ENCODE results near the gene TMPRSS9. TPM values are rescaled to one million over a fixed set of nuclear protein-coding genes. Genes with fewer than 3 reads are reported as not detected.

The TMPRSS9 gene
- total and polyA plus RNA-seq, 2 of the 13 experiments (the other 11 are each of a cell fraction or from before 2014, with no cell fraction given), result 2.5 to 5.2 TPM

DNA sequence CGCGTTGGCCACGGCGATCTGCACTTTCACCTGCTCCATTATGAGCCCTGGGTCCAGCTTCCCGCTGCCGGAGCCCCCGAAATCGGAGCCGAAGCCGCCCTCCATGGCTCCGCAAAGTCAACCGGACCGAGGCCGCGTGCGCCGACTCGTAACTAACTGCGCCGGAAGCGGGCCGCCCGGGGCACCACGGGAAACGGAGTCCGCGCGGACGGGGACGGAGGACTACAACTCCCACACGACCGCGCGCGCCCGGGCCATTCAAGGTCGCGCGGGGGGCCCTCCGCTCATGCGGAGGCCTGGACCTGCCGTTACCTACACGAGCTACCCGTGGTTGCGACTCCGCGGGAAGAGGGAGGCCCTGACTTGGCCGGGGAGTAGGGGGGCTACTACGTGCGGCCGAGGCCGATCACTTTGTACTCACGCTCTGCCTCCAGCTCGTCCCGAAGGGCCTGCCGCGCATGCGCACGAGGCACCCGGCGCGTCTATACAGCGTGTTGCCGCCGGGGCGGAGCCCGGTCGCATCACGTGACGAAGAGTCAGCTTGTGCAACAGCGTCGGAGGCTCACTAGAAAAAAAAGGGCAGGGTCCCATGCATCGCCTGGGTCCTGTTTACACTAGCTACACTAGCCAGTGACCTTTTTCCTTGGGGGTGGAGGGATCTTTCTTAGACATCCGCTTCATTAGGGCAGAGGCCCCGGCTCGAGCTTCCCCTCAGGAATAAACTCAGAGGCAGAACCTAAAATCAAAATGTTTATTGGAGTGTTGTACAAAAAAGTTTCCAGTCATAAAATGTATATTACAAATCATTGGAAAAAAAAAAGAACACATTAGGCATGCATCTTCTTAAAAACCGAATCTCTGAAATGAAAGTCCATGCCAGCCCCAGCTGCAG is 67.6 kb downstream of the TMPRSS9 start, which contains the start of gene TIMM13:
Gene TIMM13, minus strand, starts transcription at position 158 of the 892 bp plus-strand sequence. Its CDS starts 53 bp downstream, at position 105.
- no peaks in the 10 kb centered on the region for H3K9me3 ChIP-seq (ENCODE audit: low read length)
- H3K4me3 ChIP-seq (replicated peaks in 1 of 3; ENCODE audit: insufficient read depth in 1 of 3, low read depth in 2 of 3, low read length in 3 of 3), result peak within 1 kb of the TSS; percentile 71 to 91 (median 90)
- under 1% methylated on average over 12 of the region's 77 CpGs for WGBS (ENCODE audit: low lambda C conversion rate)
- peaks cover 8 to 41% of the 10 kb centered on the region in 2 experiments; a peak in 4 of 5 replicates for H3K36me3 ChIP-seq (replicated peaks in 1 of 2; ENCODE audit: control insufficient read depth in 1 of 2, insufficient read depth in 2 of 2, low read length in 2 of 2)
- peak; percentile 95 for FAIRE-seq
- no peaks in the 10 kb centered on the region for H3K27me3 ChIP-seq (ENCODE audit: control insufficient read depth in 1 of 2, insufficient read depth in 2 of 2, low read length in 2 of 2)
- in situ Hi-C loops (cut with HindIII; ENCODE audit: extremely low pct_ligation_motif_present, low pct_unique_long_range_greater_than_20kb), result no loop called here
- ChIA-PET CTCF (ENCODE audit: low intra/inter-chr PET ratio, low total read pairs) (no interaction called here), POLR2A (interaction anchor here (0.6 to 4.5 kb wide), 22 partner anchors 11 to 367 kb away, joined by 3 to 60 read pairs (median 6); partner anchors contain the start of genes GADD45B and LMNB2)
- peak within 1 kb of the TSS; percentile 98 for H3K27ac ChIP-seq (ENCODE audit: extremely low read length, insufficient read depth, low read length)
- ATAC-seq, result peak; percentile 82
- no peak within 1 kb of the TSS for H2AFZ ChIP-seq (ENCODE audit: low read length)
- intact Hi-C loops (cut with micrococcal nuclease; ENCODE audit: unreplicated experiment), result loop anchor here (2.0 kb wide), 1 partner anchor 35 kb away; no protein-coding TSS in a partner anchor
- DNase-seq (ENCODE audit: low spot score), result peak; percentile 94
- H3K4me2 ChIP-seq (ENCODE audit: low read depth, low read length), result peak within 1 kb of the TSS; percentile 86
- H3K9ac ChIP-seq (ENCODE audit: insufficient read depth, low read depth, low read length), result peak within 1 kb of the TSS; percentile 97
- H3K79me2 ChIP-seq (ENCODE audit: insufficient read depth, low read length), result peaks cover 21% of the 10 kb centered on the region
- TSS peak; percentile 70 for BruUV-seq (replicated peaks)
- peaks cover 7% of the 10 kb centered on the region; the same call in 1 of the 2 replicates for H4K20me1 ChIP-seq (ENCODE audit: insufficient read depth, low read length)
- peaks cover 23% of the 10 kb centered on the region for H3K4me1 ChIP-seq (ENCODE audit: insufficient read depth, low read length)
- TF ChIP-seq ARNTL (CRISPR knock-in tag; IDR thresholded peaks at IDR 0.05) (no peak; the same call in 1 of the 2 replicates), MATR3 (CRISPR knock-in tag; IDR thresholded peaks at IDR 0.05) (no peak), SOX6 (IDR thresholded peaks at IDR 0.05) (no peak), SOX6 (CRISPR knock-in tag; IDR thresholded peaks at IDR 0.05) (peak; percentile 79), ARNT2 (CRISPR knock-in tag; IDR thresholded peaks at IDR 0.05; ENCODE audit: low read depth) (no peak), DPF2 (CRISPR knock-in tag; IDR thresholded peaks at IDR 0.05; ENCODE audit: borderline replicate concordance, low read depth) (no peak), MAFG (CRISPR knock-in tag; IDR thresholded peaks at IDR 0.05) (no peak), MBD4 (IDR thresholded peaks at IDR 0.05; ENCODE audit: borderline replicate concordance, low read length) (no peak), JUND (CRISPR knock-in tag; IDR thresholded peaks at IDR 0.05) (peak; percentile 42; the same call in 1 of the 2 replicates), ZNF816 (CRISPR knock-in tag; IDR thresholded peaks at IDR 0.05; ENCODE audit: borderline replicate concordance) (no peak), PRMT3 (CRISPR knock-in tag; IDR thresholded peaks at IDR 0.05; ENCODE audit: borderline replicate concordance, low read depth) (no peak), MAF1 (CRISPR knock-in tag; IDR thresholded peaks at IDR 0.05; ENCODE audit: borderline replicate concordance) (no peak), ISX (CRISPR knock-in tag; conservative IDR thresholded peaks at IDR 0.05) (0 out of 2 replicates have a peak, but pooled peaks have one; percentile 30), PHB2 (IDR thresholded peaks at IDR 0.05; ENCODE audit: partially characterized antibody) (no peak), ESRRA (CRISPR knock-in tag; IDR thresholded peaks at IDR 0.05; ENCODE audit: low read depth) (peak; percentile 90)
- TF ChIP-seq, protein P1, sequence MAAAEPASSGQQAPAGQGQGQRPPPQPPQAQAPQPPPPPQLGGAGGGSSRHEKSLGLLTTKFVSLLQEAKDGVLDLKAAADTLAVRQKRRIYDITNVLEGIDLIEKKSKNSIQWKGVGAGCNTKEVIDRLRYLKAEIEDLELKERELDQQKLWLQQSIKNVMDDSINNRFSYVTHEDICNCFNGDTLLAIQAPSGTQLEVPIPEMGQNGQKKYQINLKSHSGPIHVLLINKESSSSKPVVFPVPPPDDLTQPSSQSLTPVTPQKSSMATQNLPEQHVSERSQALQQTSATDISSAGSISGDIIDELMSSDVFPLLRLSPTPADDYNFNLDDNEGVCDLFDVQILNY (CRISPR knock-in tag; conservative IDR thresholded peaks at IDR 0.05), result peak; percentile 73; the same call in 1 of the 2 replicates
- TF ChIP-seq, protein P2, sequence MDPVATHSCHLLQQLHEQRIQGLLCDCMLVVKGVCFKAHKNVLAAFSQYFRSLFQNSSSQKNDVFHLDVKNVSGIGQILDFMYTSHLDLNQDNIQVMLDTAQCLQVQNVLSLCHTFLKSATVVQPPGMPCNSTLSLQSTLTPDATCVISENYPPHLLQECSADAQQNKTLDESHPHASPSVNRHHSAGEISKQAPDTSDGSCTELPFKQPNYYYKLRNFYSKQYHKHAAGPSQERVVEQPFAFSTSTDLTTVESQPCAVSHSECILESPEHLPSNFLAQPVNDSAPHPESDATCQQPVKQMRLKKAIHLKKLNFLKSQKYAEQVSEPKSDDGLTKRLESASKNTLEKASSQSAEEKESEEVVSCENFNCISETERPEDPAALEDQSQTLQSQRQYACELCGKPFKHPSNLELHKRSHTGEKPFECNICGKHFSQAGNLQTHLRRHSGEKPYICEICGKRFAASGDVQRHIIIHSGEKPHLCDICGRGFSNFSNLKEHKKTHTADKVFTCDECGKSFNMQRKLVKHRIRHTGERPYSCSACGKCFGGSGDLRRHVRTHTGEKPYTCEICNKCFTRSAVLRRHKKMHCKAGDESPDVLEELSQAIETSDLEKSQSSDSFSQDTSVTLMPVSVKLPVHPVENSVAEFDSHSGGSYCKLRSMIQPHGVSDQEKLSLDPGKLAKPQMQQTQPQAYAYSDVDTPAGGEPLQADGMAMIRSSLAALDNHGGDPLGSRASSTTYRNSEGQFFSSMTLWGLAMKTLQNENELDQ (CRISPR knock-in tag; IDR thresholded peaks at IDR 0.05; ENCODE audit: borderline replicate concordance), result no peak
- TF ChIP-seq, protein P3, sequence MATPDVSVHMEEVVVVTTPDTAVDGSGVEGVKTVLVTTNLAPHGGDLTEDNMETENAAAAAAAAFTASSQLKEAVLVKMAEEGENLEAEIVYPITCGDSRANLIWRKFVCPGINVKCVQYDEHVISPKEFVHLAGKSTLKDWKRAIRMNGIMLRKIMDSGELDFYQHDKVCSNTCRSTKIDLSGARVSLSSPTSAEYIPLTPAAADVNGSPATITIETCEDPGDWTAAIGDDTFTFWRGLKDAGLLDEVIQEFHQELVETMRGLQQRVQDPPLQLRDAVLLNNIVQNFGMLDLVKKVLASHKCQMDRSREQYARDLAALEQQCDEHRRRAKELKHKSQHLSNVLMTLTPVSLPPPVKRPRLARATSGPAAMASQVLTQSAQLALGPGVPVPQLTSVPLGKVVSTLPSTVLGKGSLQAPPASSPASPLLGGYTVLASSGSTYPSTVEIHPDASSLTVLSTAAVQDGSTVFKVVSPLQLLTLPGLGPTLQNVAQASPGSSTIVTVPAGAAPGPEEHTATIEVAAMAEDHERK (CRISPR knock-in tag; IDR thresholded peaks at IDR 0.05; ENCODE audit: low read depth), result peak; percentile 53
- TF ChIP-seq, protein P4, sequence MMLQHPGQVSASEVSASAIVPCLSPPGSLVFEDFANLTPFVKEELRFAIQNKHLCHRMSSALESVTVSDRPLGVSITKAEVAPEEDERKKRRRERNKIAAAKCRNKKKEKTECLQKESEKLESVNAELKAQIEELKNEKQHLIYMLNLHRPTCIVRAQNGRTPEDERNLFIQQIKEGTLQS (CRISPR knock-in tag; IDR thresholded peaks at IDR 0.05), result 0 out of 2 replicates have a peak, but pooled peaks have one; percentile 8
